OCI-LY3 (cell line): ENCODE results near the gene KDM4C.

Experiments used
- CTCF ChIP-seq: fragments of 200-600, 300-600 bp; sonication (generic); IDR thresholded peaks from 2 replicates; pipeline ENCODE4 v1.5.1; 2014; ENCODE audit warnings: antibody characterized with exemption, low read length, low read depth
- EZH2phosphoT487 ChIP-seq: fragments of 200-600 bp; shearing (Covaris generic); IDR thresholded peaks from 2 replicates; pipeline ENCODE4 v1.6.1; 2018; ENCODE audit warnings: antibody characterized with exemption, mixed run types, low read depth

DNA sequence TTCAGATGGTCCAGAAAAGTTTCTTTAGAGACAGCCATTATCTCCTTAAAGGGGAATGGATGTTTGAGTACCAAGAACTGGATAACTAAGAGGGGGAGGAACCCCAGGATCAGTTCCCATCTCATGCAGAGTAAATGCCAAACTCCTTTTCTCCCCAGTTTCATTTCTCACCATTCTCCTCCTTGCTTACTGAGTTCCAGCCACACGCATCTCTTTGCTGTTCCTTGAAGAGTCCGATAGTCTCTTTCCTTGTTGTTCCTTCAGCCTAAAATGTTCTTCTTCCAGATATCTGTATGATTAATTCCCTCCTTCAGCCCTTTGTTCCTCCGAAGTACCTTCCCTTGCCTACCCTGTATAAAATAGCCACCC is 30.0 kb downstream of the KDM4C start:
- TF ChIP-seq CTCF, result no peak
- TF ChIP-seq EZH2phosphoT487, result no peak
